ENCODE data around the gene RAB40C. TPM values are rescaled to one million over a fixed set of nuclear protein-coding genes. Genes with fewer than 3 reads are reported as not detected.

RAB40C gene
- total RNA-seq, 1 donor from 2014 or later = 19.1 TPM

DNA sequence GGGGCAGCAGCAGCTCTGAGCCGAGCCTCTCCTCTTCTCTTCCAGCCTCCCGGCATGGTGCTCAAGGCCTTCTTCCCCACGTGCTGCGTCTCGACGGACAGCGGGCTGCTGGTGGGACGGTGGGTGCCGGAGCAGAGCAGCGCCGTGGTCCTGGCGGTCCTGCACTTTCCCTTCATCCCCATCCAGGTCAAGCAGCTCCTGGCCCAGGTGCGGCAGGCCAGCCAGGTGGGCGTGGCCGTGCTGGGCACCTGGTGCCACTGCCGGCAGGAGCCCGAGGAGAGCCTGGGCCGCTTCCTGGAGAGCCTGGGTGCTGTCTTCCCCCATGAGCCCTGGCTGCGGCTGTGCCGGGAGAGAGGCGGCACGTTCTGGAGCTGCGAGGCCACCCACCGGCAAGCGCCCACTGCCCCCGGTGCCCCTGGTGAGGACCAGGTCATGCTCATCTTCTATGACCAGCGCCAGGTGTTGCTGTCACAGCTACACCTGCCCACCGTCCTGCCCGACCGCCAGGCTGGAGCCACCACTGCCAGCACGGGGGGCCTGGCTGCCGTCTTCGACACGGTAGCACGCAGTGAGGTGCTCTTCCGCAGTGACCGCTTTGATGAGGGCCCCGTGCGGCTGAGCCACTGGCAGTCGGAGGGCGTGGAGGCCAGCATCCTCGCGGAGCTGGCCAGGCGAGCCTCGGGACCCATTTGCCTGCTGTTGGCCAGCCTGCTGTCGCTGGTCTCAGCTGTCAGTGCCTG lies 15.7 kb upstream of the RAB40C start:
- DNase-seq (ENCODE audit: low read depth) = no peak

DNA sequence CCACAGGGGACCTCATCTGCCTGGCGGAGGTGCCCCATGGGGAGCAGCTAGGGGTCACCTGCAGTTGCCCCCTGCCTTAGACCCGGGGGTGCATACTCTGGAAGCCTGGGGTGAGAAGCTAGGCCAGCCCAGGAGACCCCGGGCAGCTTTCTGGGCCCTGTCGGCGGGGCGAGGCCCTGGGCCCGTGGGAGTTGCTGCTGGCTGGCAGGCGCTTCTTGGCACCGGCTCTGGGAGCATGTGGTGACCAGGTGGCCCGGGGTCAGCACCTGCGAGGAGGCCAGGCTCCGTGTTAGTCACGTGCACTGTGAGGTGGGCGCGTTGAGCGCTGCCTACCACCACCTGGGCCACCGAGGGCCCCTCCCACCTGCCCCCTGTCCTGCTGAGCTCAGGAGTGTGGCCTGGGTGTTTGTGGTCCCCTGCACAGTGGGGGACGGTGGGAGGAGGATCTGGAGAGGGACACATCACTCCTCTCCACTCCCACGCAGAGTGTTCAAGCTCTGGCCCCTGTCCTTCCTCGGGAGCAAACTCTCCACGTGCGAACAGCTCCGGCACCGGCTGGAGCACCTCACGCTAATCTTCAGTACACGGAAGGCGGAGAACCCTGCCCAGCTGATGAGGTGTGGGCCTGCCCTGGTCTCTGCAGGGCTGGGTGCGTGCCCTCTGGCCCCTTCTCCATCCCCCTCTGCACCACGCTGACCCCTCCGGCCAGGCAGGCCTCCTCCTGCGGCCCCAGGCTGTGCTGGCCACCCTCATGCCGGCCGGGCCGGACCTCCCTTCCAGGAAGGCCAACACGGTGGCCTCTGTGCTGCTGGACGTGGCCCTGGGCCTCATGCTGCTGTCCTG lies 14.3 kb upstream of the RAB40C start:
- no peak for DNase-seq (ENCODE audit: low read depth)

GRCh38 chr16:576197-576822 lies 13.6 kb upstream of the RAB40C start:
- no peak for DNase-seq (ENCODE audit: low read depth)

- no peak for DNase-seq (ENCODE audit: low read depth)
These were observed 13.1 kb upstream of the RAB40C start for GRCh38 chr16:576823-577201.

GRCh38 chr16:577796-578195 lies 12.1 kb upstream of the RAB40C start:
- no peak for DNase-seq (ENCODE audit: low read depth)

- no peak for DNase-seq (ENCODE audit: low read depth)
These were observed 11.5 kb upstream of the RAB40C start for GRCh38 chr16:578232-578869.

- DNase-seq (ENCODE audit: low read depth) = no peak
These were observed 10.9 kb upstream of the RAB40C start for GRCh38 chr16:578870-579405.

GRCh38 chr16:580141-580945 lies 9.5 kb upstream of the RAB40C start:
- DNase-seq (ENCODE audit: low read depth) = no peak

- no peak for DNase-seq (ENCODE audit: low read depth)
These were observed 8.8 kb upstream of the RAB40C start for GRCh38 chr16:580946-581498.

DNA sequence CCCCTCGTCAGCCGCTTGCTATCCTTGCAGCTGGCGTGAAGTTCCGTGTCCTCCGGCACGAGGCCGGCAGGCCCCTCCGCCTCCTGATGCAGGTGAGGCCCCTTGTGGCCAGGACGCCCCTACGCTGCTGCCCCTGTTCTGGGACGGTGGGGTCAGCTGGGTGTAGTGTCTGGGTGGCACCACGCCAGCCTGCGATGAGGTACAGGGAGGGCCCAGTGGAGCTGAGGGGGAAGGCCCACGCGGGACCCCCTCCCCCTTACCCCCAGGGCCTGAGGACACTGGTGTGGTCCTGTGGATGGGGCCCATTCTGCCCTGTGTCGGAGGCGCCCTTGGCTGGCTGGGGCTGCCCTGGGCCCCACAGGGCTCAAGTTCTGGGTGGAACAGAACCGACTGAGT lies 7.7 kb upstream of the RAB40C start:
- DNase-seq (ENCODE audit: low read depth) = no peak

DNA sequence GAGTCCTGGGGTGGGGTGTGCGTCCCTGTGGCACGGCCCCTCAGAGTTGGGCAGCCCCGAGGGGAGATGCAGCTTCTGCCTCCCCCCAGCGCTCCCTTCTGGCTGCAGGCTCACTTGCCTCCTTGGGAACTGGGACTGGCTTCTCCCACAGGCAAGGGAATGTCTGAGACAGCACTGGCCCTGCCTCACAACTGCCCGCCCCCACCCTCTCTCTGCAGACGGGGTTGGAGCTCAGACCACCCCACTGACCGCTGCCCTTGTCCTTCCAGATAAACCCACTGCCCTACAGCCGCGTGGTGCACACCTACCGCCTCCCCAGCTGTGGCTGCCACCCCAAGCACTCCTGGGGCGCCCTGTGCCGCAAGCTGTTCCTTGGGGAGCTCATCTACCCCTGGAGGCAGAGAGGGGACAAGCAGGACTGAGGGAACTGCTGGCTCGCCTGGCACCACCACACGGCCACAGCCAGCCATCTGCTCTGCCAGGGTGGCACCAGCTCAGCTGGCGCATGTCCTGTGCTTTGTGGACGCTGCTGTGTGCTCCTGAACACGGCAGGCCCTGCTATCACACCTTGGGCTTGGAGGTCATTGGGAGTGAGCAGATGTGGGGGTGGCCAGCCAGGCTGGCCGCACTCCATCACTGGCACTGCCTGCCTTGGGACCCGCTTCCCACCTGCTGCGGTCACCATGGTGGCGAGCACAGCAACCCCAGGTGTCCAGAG lies 7.1 kb upstream of the RAB40C start:
- DNase-seq (ENCODE audit: low read depth) = no peak

GRCh38 chr16:583470-583814 lies 6.4 kb upstream of the RAB40C start:
- no peak for DNase-seq (ENCODE audit: low read depth)

- DNase-seq (ENCODE audit: low read depth) = no peak
These were observed 5.9 kb upstream of the RAB40C start for GRCh38 chr16:583815-584591.

DNA sequence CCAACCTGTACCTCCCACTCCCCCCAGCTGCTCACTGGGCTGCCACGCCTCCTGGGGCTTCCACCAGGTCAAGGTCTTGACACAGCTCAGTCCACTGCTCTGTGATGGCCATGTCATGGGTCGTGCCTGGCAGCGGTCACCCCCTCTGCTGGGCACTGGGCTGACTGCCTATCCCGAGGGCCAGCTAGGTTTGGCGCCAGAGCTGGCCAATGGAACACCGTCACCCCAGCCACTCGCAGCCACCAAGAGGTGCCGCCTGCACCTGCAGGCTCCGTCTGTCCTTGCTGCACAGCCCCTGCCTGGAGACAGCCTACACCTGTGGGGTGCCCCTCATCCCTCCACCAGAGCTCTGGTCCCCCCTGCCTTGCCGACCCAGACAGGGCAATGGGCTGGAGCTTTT lies 4.5 kb upstream of the RAB40C start:
- DNase-seq (ENCODE audit: low read depth) = peak; percentile 57

GRCh38 chr16:586047-586644 lies 3.7 kb upstream of the RAB40C start:
- DNase-seq (ENCODE audit: low read depth) = peak; percentile 97

GRCh38 chr16:586645-587590 lies 2.9 kb upstream of the RAB40C start:
- peak; percentile 29 for DNase-seq (ENCODE audit: low read depth)

DNA sequence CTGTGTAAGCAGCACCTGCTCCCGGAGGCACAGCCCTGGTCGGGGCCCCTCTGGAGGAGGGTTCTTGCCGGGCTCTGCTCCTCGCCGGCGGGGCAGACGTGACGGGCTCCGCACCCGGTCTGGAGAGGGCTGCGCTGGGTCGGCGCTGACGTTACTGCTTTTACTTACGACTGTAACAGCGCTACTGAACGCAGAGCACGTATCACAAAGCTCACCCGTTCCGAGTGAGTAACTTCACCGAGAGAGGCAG lies 1.3 kb upstream of the RAB40C start:
- peak; percentile 51 for DNase-seq (ENCODE audit: low read depth)
